22Rv1 (cell line): ENCODE measurements around the gene GATB.

Source experiments
- CTCF ChIP-seq: fragments of 450-650 bp; IDR thresholded peaks from 2 replicates; pipeline ENCODE4 v1.5.1; 2017; ENCODE audit warnings: mild to moderate bottlenecking
- ZFX ChIP-seq: fragments of 450-650 bp; IDR thresholded peaks from 2 replicates; pipeline ENCODE4 v1.6.1; 2017; ENCODE audit warnings: antibody characterized with exemption, borderline replicate concordance

DNA sequence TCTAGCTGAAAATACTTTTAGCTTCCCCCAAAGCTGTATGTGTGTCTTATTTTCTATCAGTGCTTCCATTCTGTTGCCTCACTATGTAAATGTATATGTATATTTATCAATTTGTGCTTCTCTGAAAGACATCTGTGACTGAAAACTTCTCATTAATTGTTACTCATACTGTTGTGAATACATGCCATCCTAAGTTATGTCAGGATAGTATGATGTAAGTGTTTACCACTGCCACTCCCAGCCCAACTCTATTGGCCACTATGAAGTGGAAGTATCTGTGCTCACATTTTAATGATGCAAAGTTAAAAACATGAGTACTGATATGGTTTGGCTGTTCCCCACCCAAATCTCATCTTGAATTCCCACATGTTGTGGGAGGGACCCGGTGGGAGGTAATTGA, 24.4 kb downstream of the GATB start:
- TF ChIP-seq CTCF (no peak), ZFX (no peak)
